Mesothelial cell of epicardium (in vitro differentiated cells): Measurements from ENCODE around the gene MOGAT1. TPM values are rescaled to one million over a fixed set of nuclear protein-coding genes. Genes with fewer than 3 reads are reported as not detected.
"Not testable (repeated sequence)": the region's sequence is repeated elsewhere in the genome, so short reads cannot be mapped to it uniquely, and the experiment has no call there.

Experiments used
- DNase-seq, 2 experiments: peaks; one replicate each; pipeline ENCODE4 v3.0.0; 2021; ENCODE audit warnings: low spot score in 2 of 2; ENCODE audit not compliant: unreplicated experiment in 2 of 2
- H3K27ac Mint-ChIP-seq: 2 replicates; pipeline ENCODE4 v1.8.0; 2021; ENCODE audit warnings: mixed read lengths
- H3K27me3 Mint-ChIP-seq: 2 replicates; pipeline ENCODE4 v1.8.0; 2021; ENCODE audit warnings: low read depth, mixed read lengths
- H3K36me3 Mint-ChIP-seq: 2 replicates; pipeline ENCODE4 v1.8.0; 2021; ENCODE audit warnings: mixed read lengths
- H3K4me1 Mint-ChIP-seq: 2 replicates; pipeline ENCODE4 v1.8.0; 2021; ENCODE audit warnings: mixed read lengths
- H3K4me3 Mint-ChIP-seq: 2 replicates; pipeline ENCODE4 v1.8.0; 2021; ENCODE audit warnings: mild to moderate bottlenecking, moderate library complexity, mixed read lengths
- H3K9me3 Mint-ChIP-seq: 2 replicates; pipeline ENCODE4 v1.8.0; 2021; ENCODE audit warnings: mixed read lengths
- total RNA-seq: library from RNA; stranded (reverse); gene quantifications from 3 replicates; pipeline ENCODE4 v1.2.1, GENCODE V29; 2021
- TF ChIP-seq, protein P1 (sequence below): fragments of 200-600 bp; sonication (generic); IDR thresholded peaks from one replicate; pipeline ENCODE4 v1.5.0; 2021; ENCODE audit warnings: antibody characterized with exemption; ENCODE audit not compliant: unreplicated experiment

Gene MOGAT1
- total RNA-seq, 1 donor from 2014 or later = not detected

DNA sequence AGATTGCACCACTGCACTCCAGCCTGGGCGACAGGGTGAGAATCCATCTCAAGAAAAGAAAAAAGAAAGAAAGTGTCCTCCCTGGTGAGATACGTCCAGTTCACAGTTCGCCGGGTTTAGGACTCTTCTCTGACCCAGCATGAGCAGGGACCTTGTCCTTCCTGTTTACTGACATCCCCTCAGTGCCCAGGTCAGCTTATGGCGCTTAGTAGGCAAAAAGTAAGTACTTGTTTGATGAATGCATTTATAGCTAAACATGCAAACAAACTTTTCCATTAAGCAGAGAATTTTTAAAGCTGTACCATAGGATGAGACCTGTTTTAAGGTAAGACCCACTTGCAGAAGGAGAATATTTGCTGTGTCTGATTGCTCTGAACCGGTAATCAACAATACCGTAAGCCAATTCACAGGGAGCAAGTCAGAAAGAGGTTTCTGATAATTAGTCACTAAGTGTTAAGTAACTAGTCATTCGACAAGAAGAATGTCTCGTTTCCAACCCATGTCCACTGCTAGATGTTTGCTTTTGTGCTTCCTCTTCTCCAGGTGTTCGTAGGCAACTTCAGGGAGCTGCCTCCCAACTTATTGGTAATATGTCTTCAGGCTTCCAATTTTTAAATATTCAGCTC is 40.0 kb downstream of the MOGAT1 start:
- no peak for DNase-seq
- TF ChIP-seq, protein P1, sequence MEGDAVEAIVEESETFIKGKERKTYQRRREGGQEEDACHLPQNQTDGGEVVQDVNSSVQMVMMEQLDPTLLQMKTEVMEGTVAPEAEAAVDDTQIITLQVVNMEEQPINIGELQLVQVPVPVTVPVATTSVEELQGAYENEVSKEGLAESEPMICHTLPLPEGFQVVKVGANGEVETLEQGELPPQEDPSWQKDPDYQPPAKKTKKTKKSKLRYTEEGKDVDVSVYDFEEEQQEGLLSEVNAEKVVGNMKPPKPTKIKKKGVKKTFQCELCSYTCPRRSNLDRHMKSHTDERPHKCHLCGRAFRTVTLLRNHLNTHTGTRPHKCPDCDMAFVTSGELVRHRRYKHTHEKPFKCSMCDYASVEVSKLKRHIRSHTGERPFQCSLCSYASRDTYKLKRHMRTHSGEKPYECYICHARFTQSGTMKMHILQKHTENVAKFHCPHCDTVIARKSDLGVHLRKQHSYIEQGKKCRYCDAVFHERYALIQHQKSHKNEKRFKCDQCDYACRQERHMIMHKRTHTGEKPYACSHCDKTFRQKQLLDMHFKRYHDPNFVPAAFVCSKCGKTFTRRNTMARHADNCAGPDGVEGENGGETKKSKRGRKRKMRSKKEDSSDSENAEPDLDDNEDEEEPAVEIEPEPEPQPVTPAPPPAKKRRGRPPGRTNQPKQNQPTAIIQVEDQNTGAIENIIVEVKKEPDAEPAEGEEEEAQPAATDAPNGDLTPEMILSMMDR = no peak
- Mint-ChIP-seq H3K36me3 (no peaks in the 10 kb centered on the region), H3K4me1 (peaks cover 25% of the 10 kb centered on the region), H3K27ac (no peak overlapping the region), H3K9me3 (no peaks in the 10 kb centered on the region), H3K4me3 (no peak overlapping the region), H3K27me3 (peaks cover 5% of the 10 kb centered on the region)

DNA sequence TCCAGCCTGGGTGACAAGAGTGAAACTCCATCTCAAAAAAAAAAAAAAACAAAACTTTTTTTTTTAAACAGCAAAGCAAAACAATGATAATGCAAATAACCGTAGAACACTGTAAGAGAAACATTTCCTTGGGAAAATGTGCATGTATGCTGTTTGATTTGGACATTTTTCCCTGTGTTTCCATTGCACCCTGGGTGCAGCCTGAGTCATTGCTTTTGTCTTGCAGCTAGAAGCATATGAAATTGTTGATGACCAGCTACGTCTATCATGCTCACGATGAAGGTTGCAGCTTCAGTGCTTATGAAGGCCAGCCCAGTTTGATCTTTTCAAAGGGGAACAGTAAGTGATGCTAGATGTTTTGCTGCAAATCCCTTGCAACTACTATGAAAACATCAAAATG is 41.5 kb downstream of the MOGAT1 start:
- Mint-ChIP-seq H3K4me1 (peaks cover 21% of the 10 kb centered on the region), H3K27me3 (no peaks in the 10 kb centered on the region), H3K9me3 (no peaks in the 10 kb centered on the region)

GRCh38 chr2:222714361-222715241 is 43.1 kb downstream of the MOGAT1 start:
- Mint-ChIP-seq H3K4me3 (no peak overlapping the region), H3K36me3 (no peaks in the 10 kb centered on the region), H3K27ac (no peak overlapping the region), H3K27me3 (no peaks in the 10 kb centered on the region), H3K4me1 (peaks cover 12% of the 10 kb centered on the region), H3K9me3 (no peaks in the 10 kb centered on the region)
- DNase-seq = no peak
- TF ChIP-seq, protein P1 = no peak

More for the DNA sequence above, 41.5 kb downstream of the MOGAT1 start:
- Mint-ChIP-seq H3K4me3 (no peak overlapping the region), H3K36me3 (no peaks in the 10 kb centered on the region), H3K27ac (no peak overlapping the region)
- TF ChIP-seq, protein P1 = no peak
- no peak for DNase-seq

- peaks cover 12% of the 10 kb centered on the region for H3K4me1 Mint-ChIP-seq
- no peak overlapping the region for H3K27ac Mint-ChIP-seq
- TF ChIP-seq, protein P1 = no peak
- no peaks in the 10 kb centered on the region for H3K27me3 Mint-ChIP-seq
- no peak for DNase-seq
- no peaks in the 10 kb centered on the region for H3K36me3 Mint-ChIP-seq
- H3K9me3 Mint-ChIP-seq = no peaks in the 10 kb centered on the region
- H3K4me3 Mint-ChIP-seq = no peak overlapping the region
Observed at GRCh38 chr2:222715742-222716141, 44.3 kb downstream of the MOGAT1 start.

DNA sequence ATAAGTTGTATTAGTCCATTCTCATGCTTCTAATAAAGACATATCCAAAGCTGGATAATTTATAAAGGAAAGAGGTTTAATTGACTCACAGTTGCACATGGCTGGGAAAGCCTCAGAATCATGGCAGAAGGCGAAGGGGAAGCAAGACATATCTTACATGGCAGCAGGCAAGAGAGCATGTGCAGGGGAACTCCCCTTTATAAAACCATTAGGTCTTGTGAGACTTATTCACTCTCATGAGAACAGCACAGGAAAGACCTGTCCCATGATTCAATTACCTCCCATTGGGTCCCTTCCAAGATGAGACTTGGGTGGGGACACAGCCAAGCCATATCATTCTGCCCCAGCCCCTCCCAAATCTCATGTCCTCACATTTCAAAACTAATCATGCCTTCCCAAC is 48.3 kb downstream of the MOGAT1 start:
- H3K9me3 Mint-ChIP-seq, H3K36me3 Mint-ChIP-seq, H3K4me3 Mint-ChIP-seq, H3K27me3 Mint-ChIP-seq, DNase-seq, H3K27ac Mint-ChIP-seq, H3K4me1 Mint-ChIP-seq: not testable (repeated sequence)

- not testable (repeated sequence) for H3K27me3 Mint-ChIP-seq, H3K27ac Mint-ChIP-seq, H3K36me3 Mint-ChIP-seq, H3K9me3 Mint-ChIP-seq, H3K4me1 Mint-ChIP-seq, H3K4me3 Mint-ChIP-seq, DNase-seq
Observed at GRCh38 chr2:222721597-222721996, 50.1 kb downstream of the MOGAT1 start.
